GM06990 (cell line): ENCODE results near the gene FHIT.

ENCODE experiments used
- DNase-seq: peaks from one replicate; pipeline ENCODE4 v3.0.0-alpha.2; 2011; ENCODE audit not compliant: insufficient read length; ENCODE audit errors: extremely low read depth
- H3K27me3 ChIP-seq: replicated peaks from 2 replicates; pipeline ENCODE4 v1.6.0; 2011; ENCODE audit warnings: low read length; ENCODE audit not compliant: control insufficient read depth, insufficient read depth
- H3K36me3 ChIP-seq: 2 replicates; pipeline ENCODE4 v1.5.1; 2011; ENCODE audit warnings: low read length; ENCODE audit not compliant: control insufficient read depth, insufficient read depth
- H3K4me3 ChIP-seq: replicated peaks from 2 replicates; pipeline ENCODE4 v1.5.1; 2011; ENCODE audit warnings: low read depth, mild to moderate bottlenecking, control low read depth, low read length
- TF ChIP-seq, protein P1 (sequence below): IDR thresholded peaks from 2 replicates; pipeline ENCODE4 v1.5.1; 2011; ENCODE audit warnings: low read length, control low read depth, mild to moderate bottlenecking, inconsistent platforms; ENCODE audit not compliant: insufficient read depth, poor library complexity, severe bottlenecking

The FHIT gene

DNA sequence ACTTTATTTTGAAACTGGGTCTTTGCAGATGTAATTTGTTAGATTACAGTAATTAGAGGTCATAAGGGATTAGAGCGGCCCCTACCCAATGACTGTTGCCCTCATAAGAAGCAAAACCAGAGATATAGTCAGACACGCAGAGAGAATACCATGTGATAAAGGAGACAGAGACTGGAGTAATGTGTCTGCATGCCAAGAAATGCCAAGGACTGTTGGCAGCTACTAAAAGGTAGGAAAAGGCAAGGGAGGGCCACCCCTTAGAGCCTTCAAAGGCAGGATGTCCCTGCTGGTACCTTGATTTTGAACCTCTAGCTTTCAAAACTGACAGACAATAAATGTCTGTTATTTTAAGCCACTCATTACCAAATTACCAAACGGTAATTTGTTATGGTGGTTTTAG, 548.2 kb downstream of the FHIT start:
- no peaks in the 10 kb centered on the region for H3K27me3 ChIP-seq
- no peak for DNase-seq
- no peak overlapping the region for H3K4me3 ChIP-seq
- H3K36me3 ChIP-seq, result no peaks in the 10 kb centered on the region
- TF ChIP-seq, protein P1, sequence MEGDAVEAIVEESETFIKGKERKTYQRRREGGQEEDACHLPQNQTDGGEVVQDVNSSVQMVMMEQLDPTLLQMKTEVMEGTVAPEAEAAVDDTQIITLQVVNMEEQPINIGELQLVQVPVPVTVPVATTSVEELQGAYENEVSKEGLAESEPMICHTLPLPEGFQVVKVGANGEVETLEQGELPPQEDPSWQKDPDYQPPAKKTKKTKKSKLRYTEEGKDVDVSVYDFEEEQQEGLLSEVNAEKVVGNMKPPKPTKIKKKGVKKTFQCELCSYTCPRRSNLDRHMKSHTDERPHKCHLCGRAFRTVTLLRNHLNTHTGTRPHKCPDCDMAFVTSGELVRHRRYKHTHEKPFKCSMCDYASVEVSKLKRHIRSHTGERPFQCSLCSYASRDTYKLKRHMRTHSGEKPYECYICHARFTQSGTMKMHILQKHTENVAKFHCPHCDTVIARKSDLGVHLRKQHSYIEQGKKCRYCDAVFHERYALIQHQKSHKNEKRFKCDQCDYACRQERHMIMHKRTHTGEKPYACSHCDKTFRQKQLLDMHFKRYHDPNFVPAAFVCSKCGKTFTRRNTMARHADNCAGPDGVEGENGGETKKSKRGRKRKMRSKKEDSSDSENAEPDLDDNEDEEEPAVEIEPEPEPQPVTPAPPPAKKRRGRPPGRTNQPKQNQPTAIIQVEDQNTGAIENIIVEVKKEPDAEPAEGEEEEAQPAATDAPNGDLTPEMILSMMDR, result no peak

DNA sequence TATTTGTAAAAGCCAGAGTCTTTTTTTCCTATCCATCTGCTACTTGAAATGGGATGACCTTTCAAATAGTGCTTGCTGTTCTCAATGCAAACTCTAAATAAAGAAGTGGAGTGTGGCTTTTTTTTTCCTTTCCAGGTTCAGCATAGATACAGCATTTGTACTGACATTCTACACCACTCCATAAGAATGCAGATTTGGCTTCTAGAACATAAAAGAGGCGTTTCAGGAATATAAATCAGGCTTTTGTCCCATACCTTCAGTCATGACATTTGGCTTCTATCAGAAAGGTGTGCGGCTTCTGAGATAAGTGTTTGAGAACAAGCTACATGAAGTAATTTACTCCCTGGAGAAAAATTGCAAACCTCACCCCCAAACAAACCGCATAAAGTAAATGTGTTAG, 553.1 kb downstream of the FHIT start:
- TF ChIP-seq, protein P1, result no peak
- Histone ChIP-seq H3K27me3 (no peaks in the 10 kb centered on the region), H3K4me3 (no peak overlapping the region), H3K36me3 (no peaks in the 10 kb centered on the region)
- DNase-seq, result no peak

DNA sequence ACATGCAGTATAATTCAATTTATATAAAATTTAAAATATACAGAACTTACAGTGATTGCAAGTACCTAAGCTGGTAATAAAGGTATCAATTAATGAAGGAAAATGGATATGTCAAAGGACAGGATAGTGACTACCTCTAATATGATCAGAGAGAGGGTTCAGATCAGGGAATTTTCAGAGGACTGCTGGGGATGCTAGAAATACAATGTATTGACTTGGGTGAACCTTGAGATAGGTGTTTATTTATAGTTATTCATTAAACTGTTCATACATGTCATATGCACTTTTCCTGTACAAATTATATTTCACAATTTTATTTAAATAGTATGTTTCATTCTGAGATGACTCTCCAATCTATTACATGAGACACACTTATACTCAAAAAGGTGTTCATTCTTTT, 554.1 kb downstream of the FHIT start:
- Histone ChIP-seq H3K4me3 (no peak overlapping the region), H3K36me3 (no peaks in the 10 kb centered on the region), H3K27me3 (no peaks in the 10 kb centered on the region)
- no peak for DNase-seq
- TF ChIP-seq, protein P1, result no peak

DNA sequence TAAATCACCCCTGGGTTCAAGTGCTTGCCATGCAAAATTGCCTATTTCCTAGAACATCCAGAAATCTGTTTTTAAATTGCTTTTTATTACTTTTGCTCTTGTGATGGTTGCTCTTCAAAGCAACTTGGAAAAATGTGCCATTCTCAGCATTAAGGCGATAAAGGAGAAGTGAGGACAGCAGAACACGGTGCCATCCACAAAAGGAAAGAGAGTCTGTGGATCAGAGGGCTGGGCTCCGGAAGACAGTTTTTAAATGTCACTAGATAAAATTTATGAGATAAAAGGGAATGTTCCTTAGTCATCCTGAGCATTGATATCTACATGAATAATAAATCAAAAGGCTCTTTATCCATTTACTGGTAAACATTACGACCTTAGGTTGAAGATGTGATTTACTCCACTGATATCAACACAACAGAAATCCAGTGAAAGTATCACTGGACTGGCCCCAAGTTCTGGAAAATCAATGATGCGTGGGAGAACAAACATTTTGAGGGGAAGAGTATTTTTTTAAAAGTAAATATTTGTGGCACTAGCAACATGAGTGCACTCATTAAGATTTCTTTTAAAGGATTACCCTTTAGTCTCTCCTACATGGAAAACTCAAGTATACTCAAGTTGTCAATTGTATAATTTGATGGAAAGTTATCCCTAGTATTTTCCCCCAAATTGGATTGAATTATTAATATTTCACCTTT, 554.7 kb downstream of the FHIT start:
- Histone ChIP-seq H3K4me3 (no peak overlapping the region), H3K27me3 (no peaks in the 10 kb centered on the region), H3K36me3 (no peaks in the 10 kb centered on the region)
- no peak for DNase-seq
- TF ChIP-seq, protein P1, result no peak

DNA sequence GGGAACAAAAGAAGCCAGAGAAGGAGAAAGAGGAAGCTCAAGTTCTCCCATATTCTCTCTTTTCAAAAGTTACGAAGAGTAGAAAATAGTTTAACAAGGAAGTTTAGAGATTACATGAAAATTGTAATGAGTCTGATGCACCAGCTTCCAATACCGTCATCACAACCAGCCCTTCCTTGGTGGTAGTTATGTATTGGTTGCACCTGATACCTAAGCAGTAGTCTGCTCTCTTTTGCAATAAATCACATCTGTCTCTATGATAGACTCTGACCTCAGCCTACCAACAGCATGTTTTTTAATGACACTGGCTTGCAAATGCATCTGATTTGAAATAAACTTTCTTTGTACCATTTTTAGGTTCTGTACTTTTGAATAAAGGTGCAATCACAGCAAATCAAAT, 575.8 kb downstream of the FHIT start:
- Histone ChIP-seq H3K4me3 (no peak overlapping the region), H3K36me3 (no peaks in the 10 kb centered on the region), H3K27me3 (no peaks in the 10 kb centered on the region)
- DNase-seq, result no peak
- TF ChIP-seq, protein P1, result no peak

DNA sequence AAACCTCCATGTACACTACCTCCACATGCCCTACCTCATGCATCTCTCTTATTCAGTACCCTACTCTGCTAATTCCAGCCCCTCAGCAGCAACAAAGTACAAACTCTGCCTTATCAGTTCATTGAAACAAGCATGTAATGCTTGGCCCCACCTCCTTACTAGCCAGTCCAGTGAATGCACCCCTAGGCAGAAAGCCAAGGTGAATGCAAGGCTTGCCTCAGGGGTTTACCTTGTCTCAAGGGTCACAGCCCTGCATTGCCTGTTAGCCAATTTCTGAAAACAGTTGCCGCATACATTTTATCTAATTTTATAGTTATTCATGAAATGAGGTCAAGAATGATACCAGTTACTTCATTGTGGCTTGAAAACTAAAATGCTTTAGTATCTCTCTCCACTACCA, 576.4 kb downstream of the FHIT start:
- Histone ChIP-seq H3K36me3 (no peaks in the 10 kb centered on the region), H3K27me3 (no peaks in the 10 kb centered on the region), H3K4me3 (no peak overlapping the region)
- TF ChIP-seq, protein P1, result no peak
- no peak for DNase-seq
